ENCODE data around the gene LRRC27. TPM values are rescaled to one million over a fixed set of nuclear protein-coding genes. Genes with fewer than 3 reads are reported as not detected.
A peak's percentile ranks its signal among the peaks of the same experiment; 100 is the strongest.

Gene LRRC27
- total RNA-seq, 3 donors from 2014 or later, result 6.2 to 19.3 (median 8.2) TPM

GRCh38 chr10:132303361-132304115 is 28.5 kb upstream of the LRRC27 start:
- Histone ChIP-seq H3K36me3 (no peaks in the 10 kb centered on the region), H3K4me1 (peaks cover 0 to 4% of the 10 kb centered on the region in 2 donors), H3K4me3 (no peak overlapping the region), H3K9me3 (no peaks in the 10 kb centered on the region), H3K27me3 (no peaks in the 10 kb centered on the region), H3K27ac (no peak overlapping the region)
- intact Hi-C loops (cut with DNase I; ENCODE audit: low total_unique reads), result no loop called here
- TF ChIP-seq, protein P1, sequence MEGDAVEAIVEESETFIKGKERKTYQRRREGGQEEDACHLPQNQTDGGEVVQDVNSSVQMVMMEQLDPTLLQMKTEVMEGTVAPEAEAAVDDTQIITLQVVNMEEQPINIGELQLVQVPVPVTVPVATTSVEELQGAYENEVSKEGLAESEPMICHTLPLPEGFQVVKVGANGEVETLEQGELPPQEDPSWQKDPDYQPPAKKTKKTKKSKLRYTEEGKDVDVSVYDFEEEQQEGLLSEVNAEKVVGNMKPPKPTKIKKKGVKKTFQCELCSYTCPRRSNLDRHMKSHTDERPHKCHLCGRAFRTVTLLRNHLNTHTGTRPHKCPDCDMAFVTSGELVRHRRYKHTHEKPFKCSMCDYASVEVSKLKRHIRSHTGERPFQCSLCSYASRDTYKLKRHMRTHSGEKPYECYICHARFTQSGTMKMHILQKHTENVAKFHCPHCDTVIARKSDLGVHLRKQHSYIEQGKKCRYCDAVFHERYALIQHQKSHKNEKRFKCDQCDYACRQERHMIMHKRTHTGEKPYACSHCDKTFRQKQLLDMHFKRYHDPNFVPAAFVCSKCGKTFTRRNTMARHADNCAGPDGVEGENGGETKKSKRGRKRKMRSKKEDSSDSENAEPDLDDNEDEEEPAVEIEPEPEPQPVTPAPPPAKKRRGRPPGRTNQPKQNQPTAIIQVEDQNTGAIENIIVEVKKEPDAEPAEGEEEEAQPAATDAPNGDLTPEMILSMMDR (IDR thresholded peaks at IDR 0.05), result no peak
- TF ChIP-seq POLR2AphosphoS5 (IDR thresholded peaks at IDR 0.05) (no peak), POLR2A (IDR thresholded peaks at IDR 0.05) (no peak)
- peak in 1 of 2 donors; percentile 22 for DNase-seq (ENCODE audit: low spot score in 2 of 2)

GRCh38 chr10:132304756-132305509 is 27.1 kb upstream of the LRRC27 start:
- H3K4me3 ChIP-seq, result no peak overlapping the region
- no peaks in the 10 kb centered on the region for H3K9me3 ChIP-seq
- intact Hi-C loops (cut with DNase I; ENCODE audit: low total_unique reads), result no loop called here
- H3K27me3 ChIP-seq, result no peaks in the 10 kb centered on the region
- peak in 1 of 2 donors; percentile 45 for DNase-seq (ENCODE audit: low spot score in 2 of 2)
- TF ChIP-seq, protein P1 (IDR thresholded peaks at IDR 0.05), result no peak
- no peak for TF ChIP-seq POLR2A (IDR thresholded peaks at IDR 0.05)
- H3K36me3 ChIP-seq, result no peaks in the 10 kb centered on the region
- H3K4me1 ChIP-seq, result peaks cover 0 to 4% of the 10 kb centered on the region in 2 donors
- no peak overlapping the region for H3K27ac ChIP-seq

DNA sequence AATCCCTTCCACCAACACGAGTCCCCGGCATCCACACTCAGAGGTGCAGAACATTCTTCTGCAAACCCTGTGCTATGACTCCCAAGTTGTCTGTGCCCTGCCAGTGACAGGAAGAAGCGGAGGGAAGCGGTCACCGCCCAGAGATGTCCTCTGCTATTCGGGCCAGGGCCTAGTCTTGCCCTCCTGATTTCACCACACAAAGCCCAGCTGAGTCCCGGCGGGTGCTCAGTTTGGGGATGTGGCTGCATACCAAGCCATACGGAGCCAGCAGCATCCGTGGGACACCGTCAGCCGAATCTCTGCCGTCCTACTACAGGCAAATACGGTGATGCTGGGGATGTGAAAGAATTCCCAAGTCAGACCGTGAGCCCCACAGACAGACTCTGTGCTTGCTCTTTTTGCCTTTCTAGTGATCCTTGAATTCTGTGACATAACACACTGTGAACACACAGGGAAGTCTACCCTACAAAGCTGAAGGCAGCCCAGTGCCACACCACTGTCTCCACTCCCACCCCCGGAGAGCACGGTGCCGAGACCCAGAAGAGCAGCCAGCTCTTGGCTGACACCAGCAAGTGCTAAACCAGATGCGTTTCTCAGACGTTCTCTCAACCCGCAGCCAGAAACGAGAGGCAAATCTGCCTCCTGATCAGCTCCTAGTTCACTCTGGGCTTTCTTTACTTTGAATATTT is 26.2 kb upstream of the LRRC27 start:
- DNase-seq (ENCODE audit: low spot score in 2 of 2), result peak in 1 of 2 donors; percentile 36
- intact Hi-C loops (cut with DNase I; ENCODE audit: low total_unique reads), result no loop called here
- H3K27ac ChIP-seq, result no peak overlapping the region
- no peaks in the 10 kb centered on the region for H3K27me3 ChIP-seq
- no peaks in the 10 kb centered on the region for H3K36me3 ChIP-seq
- H3K4me1 ChIP-seq, result peaks cover 0 to 4% of the 10 kb centered on the region in 2 donors
- TF ChIP-seq POLR2A (IDR thresholded peaks at IDR 0.05), result no peak
- TF ChIP-seq POLR2AphosphoS5 (IDR thresholded peaks at IDR 0.05), result no peak
- TF ChIP-seq, protein P1 (IDR thresholded peaks at IDR 0.05), result no peak
- no peak overlapping the region for H3K4me3 ChIP-seq
- H3K9me3 ChIP-seq, result no peaks in the 10 kb centered on the region

DNA sequence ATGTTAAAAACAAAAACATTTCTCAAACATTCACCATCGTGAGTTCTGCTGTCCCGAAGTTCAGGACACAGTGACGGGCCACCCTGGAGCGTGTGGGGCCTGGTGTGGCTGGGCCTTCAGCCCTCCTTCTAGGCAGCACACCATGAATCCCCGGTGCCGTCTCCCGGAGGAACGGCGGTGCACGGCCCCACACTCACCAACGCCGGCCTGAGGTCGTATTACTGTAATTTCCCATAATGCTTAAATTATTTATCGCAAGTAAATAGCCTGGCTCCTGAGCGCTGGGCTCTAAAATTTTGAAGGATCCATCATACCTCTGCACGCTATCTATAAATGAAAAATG is 25.7 kb upstream of the LRRC27 start:
- peak overlapping the region in 1 of 3 donors; percentile 97 for H3K4me3 ChIP-seq
- H3K27me3 ChIP-seq, result no peaks in the 10 kb centered on the region
- H3K4me1 ChIP-seq, result peaks cover 0 to 4% of the 10 kb centered on the region in 2 donors
- TF ChIP-seq POLR2AphosphoS5 (IDR thresholded peaks at IDR 0.05) (no peak), POLR2A (IDR thresholded peaks at IDR 0.05) (no peak)
- TF ChIP-seq, protein P1 (IDR thresholded peaks at IDR 0.05), result no peak
- H3K27ac ChIP-seq, result no peak overlapping the region
- peak in 1 of 2 donors; percentile 33 for DNase-seq (ENCODE audit: low spot score in 2 of 2)
- H3K36me3 ChIP-seq, result no peaks in the 10 kb centered on the region
- H3K9me3 ChIP-seq, result no peaks in the 10 kb centered on the region
- intact Hi-C loops (cut with DNase I; ENCODE audit: low total_unique reads), result no loop called here

All from breast epithelium (tissue), 4 donors.